H1 (cell line): ENCODE measurements around the gene RAD51B. TPM values are rescaled to one million over a fixed set of nuclear protein-coding genes. Genes with fewer than 3 reads are reported as not detected.

Experiments used
- BACH1 ChIP-seq: IDR thresholded peaks from 2 replicates; pipeline ENCODE4 v1.6.1; 2012; ENCODE audit warnings: low read length, improper control_type of control experiment
- CHD1 ChIP-seq: IDR thresholded peaks from 2 replicates; pipeline ENCODE4 v1.6.1; 2012; ENCODE audit warnings: low read depth, low read length, improper control_type of control experiment
- E2F6 ChIP-seq: IDR thresholded peaks from 2 replicates; pipeline ENCODE4 v1.6.1; 2012; ENCODE audit warnings: inconsistent platforms
- KDM4A ChIP-seq: IDR thresholded peaks from one replicate; pipeline ENCODE4 v1.7.1; 2012; ENCODE audit warnings: low read depth, mild to moderate bottlenecking, moderate library complexity, low read length, inconsistent platforms; ENCODE audit not compliant: severe bottlenecking
- POU5F1 ChIP-seq: IDR thresholded peaks from 2 replicates; pipeline ENCODE4 v1.6.1; 2011; ENCODE audit warnings: low read depth, mild to moderate bottlenecking, low read length, moderate library complexity
- polyA plus RNA-seq, 7 experiments: library from polyadenylated mRNA; depleted of rRNA in 3 of 7; stranded (reverse) in 5 of 7; unstranded in 2 of 7; fragments of >200 nt in 5 of 7; fragments of 200-250 nt in 2 of 7; gene quantifications; 1 replicate in 5 of 7; 2 replicates in 1 of 7; 4 replicates in 1 of 7; pipeline versions ENCODE4 v1.2.1 to v1.2.3, GENCODE V29; 2011 to 2013; ENCODE audit warnings: missing spikeins in 2 of 7, mixed read lengths in 2 of 7
- total RNA-seq: library from RNA; stranded (reverse); fragmentation: NEBNext Ultra II Directional; extraction: Animal tissue kit (Norgen Biotek cat#: 25700); gene quantifications from 2 replicates; pipeline ENCODE4 v1.2.1, GENCODE V29; 2021

Gene RAD51B
- total and polyA plus RNA-seq, 2 of the 8 experiments (the other 6 are each of a cell fraction or from before 2014, with no cell fraction given) = 3.9 to 14.9 TPM

GRCh38 chr14:68630611-68631393 lies 811.2 kb downstream of the RAD51B start (continued):
- no peak for TF ChIP-seq POU5F1
- TF ChIP-seq E2F6 = no peak
- no peak for TF ChIP-seq BACH1
- TF ChIP-seq KDM4A = no peak
- TF ChIP-seq CHD1 = no peak
